Stimulated activated CD4-positive, alpha-beta T cell treated with anti-CD3 and anti-CD28 coated beads, Interleukin-1b, Interleukin-23, amount 100 ng/mL, for 1 hour (primary cell): ENCODE data around the gene FUT6.
"Not testable (repeated sequence)": the region's sequence is repeated elsewhere in the genome, so short reads cannot be mapped to it uniquely, and the experiment has no call there.

Experiments
- DNase-seq, 2 donors: peaks; one replicate each; pipeline ENCODE4 v3.0.0-alpha.2; 2020; ENCODE audit warnings: low read depth in 2 of 2

Gene FUT6, protein sequence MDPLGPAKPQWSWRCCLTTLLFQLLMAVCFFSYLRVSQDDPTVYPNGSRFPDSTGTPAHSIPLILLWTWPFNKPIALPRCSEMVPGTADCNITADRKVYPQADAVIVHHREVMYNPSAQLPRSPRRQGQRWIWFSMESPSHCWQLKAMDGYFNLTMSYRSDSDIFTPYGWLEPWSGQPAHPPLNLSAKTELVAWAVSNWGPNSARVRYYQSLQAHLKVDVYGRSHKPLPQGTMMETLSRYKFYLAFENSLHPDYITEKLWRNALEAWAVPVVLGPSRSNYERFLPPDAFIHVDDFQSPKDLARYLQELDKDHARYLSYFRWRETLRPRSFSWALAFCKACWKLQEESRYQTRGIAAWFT

DNA sequence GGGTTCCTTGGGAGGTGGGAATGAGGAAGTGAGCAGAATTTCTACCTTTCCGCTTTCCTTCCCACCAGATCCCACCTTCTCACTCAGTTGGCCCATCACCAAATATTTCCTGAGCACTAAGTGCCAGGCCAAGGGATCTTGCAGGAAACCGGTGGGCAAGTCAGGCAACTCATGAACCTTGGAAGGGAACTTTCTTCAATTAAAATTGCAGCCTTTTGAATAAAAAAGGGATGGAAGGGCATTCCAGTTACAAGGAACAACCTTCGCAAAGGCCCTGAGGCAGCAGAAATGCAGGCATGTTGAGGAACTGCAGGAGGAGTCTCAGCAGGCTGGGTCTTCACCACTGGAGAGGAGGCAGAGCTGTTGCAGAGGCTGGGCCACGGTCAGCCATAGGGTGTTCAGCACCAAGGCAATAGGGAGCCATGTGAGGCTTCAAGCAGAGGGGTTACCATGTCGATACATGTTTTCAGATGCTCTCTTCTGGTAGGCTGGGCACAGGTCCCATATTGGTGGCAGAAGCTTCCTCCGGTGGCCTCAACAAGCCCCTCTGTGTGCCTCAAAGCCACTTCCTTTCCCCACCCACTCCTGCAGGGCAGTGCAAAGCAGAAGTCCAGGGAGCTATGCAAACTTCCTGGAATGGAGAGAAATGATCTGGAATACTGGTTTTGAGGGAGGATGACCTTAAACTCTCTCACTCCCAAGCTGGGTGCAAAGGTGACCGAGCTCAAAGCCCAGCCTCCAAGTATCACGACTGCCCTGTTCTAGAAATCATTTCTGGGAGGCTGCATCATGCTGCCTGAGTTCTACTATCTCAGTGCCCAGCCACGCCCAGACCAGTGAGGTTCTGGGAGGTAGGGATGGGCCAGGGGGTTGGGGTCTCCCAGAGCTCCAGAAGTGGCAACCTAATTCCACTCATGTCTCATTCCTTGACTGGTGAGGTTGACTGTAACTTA lies at the start of gene FUT6:
FUT6 (minus strand) TSS at position 638 of the 953 bp plus-strand sequence. CDS start 7,135 bp downstream, outside the sequence.
- no peak for DNase-seq

DNA sequence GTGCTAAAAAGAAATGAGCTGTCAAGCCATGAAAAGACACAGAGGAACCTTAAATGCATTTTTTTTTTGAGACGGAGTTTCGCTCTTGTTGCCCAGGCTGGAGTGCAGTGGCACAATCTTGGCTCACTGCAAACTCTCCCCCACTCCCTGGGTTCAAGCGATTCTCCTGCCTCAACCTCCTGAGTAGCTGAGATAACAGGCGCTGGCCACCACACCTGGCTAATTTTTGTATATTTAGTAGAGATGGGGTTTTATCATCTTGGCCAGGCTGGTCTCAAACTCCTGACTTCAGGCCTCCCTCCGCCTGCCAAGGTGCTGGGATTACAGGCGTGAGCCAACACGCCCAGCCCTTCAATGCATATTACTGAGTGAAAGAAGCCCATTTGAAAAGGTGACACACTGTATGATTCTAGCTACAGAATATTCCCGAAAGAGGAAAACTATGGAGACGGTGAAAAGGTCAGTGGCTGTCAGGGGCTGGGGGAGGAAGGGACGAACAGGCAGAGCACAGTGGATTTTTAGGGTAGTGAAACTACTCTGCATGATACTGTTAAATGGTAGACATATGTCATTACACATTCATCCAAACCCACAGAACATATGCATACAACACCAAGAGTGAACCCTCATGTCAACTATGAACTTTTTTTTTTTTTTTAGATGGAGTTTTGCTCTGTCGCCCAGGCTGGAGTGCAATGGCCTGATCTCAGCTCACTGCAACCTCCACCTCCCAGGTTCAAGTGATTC lies 44.7 kb upstream of the FUT6 start:
- not testable (repeated sequence) for DNase-seq

DNA sequence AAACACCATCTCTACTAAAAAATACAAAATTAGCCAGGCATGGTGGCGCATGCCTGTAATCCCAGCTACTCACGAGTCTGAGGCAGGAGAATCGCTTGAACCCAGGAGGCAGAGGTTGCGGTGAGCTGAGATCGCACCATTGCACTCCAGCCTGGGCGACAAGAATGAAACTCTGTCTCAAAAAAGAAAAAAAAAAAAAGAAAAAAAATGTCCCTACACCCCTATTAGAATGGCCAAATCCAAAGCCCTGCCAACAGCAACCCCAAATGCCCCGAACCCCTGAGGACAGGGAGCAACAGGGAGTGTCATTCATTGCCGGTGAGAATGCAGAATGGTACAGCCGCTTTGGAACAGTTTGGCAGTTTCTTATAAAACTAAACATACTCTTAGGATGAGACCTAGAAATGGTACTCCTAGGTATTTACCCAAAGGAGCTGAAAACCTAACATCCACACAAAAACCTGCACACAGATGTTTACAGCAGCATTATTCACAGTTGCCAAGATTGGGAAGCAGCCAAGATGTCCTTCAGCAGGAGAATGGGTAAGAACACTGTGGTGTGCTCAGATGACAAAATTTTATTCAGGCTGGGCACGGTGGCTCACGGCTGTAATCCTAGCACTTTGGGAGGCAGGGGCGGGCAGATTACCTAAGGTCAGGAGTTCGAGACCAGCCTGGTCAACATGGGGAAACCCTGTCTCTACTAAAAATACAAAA lies 43.8 kb upstream of the FUT6 start:
- DNase-seq: not testable (repeated sequence)

DNA sequence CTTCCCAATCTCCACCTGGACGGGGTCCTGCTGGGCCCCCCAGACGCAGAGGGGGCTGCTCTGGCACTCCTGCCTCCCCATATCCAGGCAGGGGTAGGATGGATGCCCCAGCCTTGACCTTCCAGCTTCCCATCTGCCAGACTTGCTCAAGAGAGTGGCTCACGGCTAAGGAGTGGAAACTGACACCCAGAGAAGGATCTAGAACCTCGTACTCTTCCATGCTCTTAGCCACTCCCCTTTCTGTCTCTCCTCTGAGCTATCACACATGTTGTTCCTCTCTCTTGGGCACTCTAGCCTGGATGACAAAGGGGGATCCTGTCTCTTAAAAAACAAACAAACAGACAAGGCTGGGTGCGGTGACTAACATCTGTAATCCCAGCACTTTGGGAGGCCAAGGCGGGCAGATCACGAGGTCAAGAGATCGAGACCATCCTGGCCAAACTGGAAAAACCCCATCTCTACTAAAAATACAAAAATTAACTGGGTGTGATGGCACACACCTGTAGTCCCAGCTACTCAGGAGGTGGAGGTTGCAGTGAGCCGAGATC lies 43.0 kb upstream of the FUT6 start:
- DNase-seq: no peak

DNA sequence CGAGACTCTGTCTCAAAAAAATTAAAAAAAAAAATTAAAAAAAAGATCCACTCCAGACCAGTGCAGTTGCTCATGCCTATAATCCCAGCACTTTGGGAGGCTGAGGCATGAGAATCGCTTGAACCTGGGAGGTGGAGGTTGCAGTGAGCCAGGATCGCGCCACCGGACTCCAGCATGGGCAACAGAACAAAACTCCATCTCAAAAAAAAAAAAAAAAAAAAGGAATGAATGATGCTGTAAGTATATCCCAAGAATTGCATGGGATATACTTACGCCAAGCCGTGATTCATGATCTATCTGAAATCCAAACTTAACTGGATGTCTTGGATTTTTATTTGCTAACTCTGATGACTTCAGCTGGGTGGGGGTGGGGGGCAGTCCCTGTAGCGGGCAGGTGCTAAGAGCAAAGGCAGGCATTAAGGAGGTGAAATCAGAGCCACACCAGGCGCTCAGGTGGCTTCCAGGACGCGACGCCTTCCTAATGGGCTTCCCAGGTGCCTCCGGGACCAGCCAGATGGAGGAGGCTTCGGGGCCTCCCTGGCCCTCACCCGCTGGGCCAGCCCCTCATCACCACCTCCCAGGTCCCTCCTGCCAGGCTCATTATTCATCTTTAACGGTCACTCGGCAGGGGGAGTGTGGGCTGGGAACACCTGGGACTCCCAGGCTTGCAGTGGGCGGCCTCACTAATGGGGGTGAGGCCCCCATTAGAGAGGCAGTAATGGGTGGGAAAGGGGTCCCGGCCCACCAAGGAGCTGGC lies 42.2 kb upstream of the FUT6 start:
- DNase-seq: no peak

DNA sequence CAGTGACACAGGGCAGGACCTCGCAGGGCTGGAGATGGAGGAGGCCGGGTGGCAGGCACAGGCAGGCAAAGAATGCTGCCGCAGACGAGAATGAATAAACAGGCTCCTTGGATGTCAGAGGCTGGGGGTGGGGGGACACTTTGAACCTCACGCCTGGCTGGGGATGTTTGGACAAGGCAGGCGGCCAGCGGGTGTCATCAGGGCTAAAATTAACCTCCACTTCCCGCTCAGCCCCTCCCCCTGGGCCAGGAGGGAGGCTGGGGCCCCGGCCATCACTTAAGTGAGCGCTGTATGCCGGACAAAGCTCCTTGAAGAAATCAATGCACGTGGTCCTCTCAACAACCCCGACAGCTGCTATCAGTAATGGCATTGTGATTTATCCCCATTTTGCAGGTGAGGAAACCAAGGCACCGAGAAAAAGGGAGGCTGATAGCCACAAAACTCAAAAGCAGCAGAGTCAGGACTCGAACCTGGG lies 41.1 kb upstream of the FUT6 start:
- DNase-seq: no peak

DNA sequence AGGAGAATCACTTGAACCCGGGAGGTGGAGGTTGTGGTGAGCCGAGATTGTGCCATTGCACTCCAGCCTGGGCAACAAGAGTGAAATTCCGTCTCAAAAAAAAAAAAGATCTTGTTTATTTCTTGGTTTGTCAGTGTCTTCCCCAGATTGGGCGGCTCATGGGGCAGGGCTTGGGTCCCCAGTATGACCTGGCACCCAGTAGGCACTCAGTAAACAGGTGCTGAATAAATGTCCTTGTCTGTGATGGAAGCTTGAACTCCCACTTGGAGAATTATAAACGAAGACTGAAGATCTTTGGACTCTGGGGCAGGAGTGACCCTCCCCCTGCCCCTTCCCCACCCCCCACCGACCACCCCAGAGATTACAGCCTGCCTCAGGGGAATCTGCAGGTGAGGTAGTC lies 40.7 kb upstream of the FUT6 start:
- DNase-seq: no peak

DNA sequence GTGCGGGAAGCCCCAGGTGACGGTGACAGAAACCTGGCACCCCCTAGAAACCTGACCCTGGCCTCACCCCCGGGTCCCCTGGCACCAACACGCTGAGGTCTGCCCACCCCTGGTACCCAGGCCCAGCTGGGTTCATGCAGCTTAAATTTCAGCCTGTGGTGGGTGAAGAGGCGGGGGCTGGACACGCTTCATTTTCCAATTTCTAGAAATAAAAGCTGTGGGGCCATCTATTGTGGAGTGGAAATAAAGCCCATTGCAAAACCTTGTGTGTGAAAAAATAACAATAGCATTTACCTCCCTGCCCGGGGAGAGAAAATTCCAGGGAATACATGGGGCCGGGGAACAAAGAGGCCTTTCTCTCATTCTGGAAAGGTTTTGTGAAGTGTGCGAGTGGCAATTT lies 38.4 kb upstream of the FUT6 start:
- DNase-seq: no peak

DNA sequence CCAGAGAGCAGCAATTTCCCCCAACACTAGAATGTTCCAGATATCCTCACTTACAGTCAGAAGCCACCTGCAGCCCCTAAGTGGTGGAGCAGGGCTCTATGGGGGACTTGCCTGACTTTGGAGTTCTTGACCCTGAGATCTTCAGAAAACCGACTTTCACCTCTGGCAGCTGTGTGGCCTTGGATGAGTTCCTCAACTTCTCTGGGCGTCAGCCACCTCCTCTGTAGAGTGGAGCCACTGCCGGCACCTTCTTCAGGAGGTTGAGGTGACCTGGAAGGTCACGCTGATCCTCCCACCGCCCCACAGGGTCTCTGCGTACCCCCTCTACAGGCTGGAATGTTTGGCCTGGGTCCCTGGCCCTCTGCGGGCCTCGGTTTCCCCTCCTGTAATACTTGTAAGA lies 37.9 kb upstream of the FUT6 start:
- no peak for DNase-seq

DNA sequence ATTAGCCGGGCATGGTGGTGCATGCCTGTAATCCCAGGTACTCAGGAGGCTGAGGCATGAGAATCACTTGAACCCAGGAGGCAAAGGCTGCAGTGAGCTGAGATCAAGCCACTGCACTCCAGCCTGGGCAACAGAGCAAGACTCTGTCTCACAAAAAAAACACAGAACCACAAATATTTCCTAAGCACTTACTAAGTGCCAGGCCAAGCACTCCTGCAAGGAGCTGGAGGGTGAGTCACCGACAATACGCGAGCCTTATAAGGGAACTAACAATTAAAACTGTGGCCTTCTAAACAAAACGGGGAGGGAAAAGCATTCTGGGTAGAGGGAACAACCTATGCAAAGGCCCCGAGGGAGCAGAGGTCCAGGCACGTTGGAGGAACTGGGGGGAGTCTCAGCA lies 35.0 kb upstream of the FUT6 start:
- DNase-seq: not testable (repeated sequence)

DNA sequence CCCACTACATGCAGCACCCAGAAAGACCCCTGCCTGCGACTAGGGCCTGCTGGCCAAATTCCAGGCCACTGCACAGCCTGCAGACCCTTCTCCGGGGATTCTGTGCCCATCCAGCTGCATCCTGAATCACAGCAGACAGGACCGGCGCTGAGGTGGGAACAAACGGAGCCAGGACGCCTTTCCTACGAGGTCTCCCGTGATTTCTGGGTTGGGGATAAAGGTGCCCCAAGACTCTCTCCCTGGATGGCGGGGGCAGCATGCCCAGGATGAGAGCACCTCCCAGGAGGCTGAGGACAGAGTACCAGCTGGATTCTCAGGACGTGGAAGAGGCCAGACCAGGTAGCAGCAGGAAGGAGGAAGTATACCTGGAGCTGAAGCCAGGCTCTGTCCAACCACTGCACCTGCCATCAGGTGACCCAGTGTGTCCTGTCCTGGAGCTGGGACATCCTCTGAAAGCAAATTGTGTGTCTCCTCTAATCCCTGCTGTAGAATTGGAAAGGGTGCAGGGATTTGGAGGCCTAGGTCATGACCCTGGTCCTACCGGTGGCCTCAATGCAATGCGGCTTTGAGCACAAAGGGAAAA lies 34.2 kb upstream of the FUT6 start:
- no peak for DNase-seq

DNA sequence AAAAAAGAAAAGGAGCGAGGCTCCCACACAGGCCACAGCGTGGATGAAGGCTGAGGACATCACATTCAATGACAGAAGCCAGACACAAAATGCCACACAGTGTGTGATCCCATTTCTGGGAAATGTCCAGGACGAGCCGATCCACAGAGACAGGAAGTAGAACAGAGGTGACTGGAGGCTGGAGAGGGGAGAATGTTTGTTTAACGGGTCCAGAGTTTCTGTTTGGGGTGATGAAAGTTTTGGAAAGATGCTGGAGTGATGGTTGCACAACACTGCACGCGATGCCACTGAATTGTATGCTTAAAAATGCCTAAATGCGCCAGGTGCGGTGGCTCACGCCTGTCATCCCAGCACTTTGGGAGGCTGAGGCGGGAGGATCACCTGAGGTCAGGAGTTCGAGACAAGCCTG lies 31.5 kb upstream of the FUT6 start:
- no peak for DNase-seq

DNA sequence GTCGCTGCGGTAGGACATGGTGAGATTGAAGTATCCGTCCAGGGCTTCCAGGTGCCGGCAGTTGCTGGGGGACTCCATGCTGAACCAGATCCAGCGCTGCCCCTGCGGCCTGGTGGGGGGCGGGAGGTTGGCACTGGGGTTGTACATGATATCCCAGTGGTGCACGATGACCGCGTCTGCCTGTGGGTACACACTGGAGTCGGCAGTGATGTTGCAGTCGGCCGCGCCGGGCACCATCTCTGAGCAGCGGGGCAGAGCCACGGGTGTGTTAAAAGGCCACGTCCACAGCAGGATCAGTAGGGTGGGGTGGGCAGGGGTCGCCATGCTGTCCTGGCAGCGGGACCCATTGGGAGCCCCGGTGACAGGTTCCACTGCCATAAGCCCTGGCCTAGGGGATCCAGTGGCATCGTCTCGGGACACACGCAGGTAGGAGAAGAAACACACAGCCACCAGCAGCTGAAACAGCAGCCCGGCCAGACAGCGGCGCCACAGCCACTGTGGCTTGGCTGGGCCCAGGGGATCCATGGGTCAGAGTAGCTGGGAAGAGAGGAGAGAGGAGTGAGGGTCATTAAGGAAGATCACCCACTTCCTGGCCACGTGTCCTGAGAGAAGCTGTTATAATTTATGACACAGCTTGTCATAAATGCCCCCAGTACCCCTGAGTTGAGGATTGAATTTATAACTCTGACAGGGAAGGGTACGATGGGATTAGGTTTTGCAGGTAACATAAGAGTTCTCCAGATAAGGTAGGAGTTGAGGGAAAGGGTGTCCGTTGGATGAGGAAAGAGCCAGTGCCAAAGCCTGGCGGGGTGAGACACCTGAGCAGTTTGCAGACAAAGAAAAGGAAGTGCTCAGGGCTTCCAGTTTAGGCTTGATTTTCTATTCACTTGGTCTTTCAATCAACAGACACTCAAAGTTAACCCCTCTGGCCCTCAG lies 28.0 kb upstream of the FUT6 start:
- no peak for DNase-seq

DNA sequence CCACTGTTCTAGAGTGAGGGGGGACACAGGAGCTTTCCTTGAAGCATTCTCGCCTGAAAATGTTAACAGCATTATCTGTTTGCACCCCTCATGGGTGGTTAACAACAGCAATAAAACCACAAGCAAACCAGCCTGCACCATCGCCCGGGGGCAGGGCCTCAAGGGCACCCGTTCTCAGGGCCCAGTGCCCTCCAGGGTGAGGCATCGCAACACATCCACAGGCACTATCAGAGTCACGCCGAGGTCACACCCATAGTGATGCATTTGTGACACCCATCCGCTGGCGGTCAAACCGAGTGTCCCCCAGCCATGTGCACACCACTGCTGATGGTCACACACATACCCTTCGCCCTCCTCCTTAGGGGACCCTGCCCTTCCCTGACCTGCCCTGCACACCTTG lies 26.3 kb upstream of the FUT6 start:
- no peak for DNase-seq

DNA sequence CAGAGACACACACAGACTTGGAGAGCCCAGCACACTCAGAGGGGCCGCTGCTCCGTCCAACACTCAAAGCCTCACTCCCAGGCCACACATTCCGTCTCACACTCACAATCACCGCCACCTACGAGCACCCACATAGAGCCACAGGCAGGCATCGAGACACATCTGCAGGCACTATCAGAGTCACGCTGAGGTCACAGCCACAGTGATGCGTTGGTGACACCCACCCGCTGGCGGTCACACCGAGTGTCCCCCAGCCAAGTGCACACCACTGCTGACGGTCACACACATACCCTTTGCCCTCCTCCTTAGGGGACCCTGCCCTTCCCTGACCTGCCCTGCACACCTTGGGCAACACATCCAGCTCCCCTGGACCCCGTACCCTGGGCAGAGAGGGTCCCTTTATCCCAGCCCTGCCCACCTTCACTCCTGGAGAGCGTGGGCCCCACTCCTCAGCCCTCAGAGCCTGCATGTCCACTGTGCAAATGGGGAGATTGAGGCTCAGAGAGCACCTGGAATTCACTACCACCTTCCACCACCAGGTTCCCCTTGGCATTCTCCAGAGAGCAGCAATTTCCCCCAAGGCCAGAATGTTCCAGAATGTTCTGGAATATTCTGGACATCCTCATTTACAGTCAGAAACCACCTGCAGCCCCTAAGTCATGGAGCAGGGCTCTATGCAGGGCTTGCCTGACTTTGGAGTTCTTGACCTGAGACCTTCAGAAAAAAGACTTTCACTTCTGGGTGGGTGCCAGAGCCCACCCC lies 25.4 kb upstream of the FUT6 start:
- DNase-seq: no peak

DNA sequence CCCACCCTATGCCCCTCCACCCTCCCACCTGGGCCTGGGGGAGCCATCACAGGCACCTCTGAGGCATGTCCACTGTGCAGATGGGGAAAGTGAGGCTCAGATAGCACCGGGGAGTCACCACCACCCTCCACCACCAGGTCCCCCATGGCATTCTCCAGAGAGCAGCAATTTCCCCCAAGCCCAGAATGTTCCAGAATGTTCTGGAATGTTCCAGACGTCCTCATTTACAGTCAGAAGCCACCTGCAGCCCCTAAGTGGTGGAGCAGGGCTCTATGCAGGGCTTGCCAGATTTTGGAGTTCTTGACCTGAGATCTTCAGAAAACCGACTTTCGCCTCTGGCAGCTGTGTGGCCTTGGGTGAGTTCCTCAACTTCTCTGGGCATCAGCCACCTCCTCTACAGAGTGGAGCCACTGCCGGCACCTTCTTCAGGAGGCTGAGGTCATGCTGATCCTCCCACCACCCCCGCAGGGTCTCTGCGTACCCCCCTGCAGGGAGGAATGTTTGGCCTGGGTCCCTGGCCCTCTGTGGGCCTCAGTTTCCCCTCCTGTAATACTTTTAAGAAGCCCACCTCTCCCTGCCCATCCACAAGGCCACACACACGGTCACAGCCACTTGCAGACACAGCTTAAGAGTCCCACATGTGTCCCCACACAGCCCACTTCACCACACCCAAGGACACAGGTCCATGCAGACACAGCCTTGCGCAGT lies 24.7 kb upstream of the FUT6 start:
- DNase-seq: no peak

DNA sequence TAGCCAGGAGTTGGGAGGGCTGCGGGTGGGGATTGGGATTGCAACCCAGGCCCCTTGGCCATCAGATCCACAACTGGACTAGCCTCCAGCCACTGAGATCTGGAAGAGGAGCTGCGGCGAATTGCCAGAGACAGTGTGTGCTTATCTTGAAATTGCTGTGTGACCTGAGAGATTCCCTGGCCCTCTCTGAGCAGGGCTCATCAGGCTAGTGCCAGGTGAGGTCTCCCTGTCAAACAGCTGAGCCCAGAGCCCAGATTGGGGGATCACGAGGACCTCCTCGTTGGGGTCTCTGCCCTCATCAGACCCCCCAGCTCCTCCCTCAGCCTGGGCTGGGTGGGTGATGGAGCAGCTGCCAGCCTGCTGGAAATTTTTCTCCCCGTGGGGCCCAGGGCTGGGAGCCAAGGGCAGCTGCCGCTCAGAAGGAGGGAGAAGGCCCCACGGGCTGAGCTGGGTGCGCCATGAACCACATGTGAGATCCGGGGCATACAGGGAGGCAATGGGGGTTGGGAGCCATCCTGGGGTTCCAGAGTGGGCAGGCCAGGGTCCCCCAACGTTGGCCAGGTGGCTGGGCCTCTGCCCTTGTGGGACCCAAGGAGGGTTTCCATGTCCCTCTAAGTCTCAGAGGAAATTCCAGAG lies 23.6 kb upstream of the FUT6 start:
- no peak for DNase-seq
